GM23248 (cell line): ENCODE results near the gene FOXF2. TPM values are rescaled to one million over a fixed set of nuclear protein-coding genes. Genes with fewer than 3 reads are reported as not detected.
"Not testable (repeated sequence)": the region's sequence is repeated elsewhere in the genome, so short reads cannot be mapped to it uniquely, and the experiment has no call there.

Source experiments
- DNase-seq: peaks from one replicate; pipeline ENCODE4 v3.0.0-alpha.2; 2015
- H2AFZ ChIP-seq: fragments of 200-600 bp; sonication (generic); 2 replicates; pipeline ENCODE4 v1.6.1; 2016; ENCODE audit warnings: antibody characterized with exemption
- H3F3A ChIP-seq: fragments of 200-600 bp; sonication (generic); 2 replicates; pipeline ENCODE4 v1.6.1; 2016; ENCODE audit warnings: mild to moderate bottlenecking, antibody characterized with exemption, mixed run types; ENCODE audit not compliant: insufficient read depth
- H3K27ac ChIP-seq: fragments of 200-600 bp; sonication (generic); 2 replicates; pipeline ENCODE4 v1.5.1; 2016; ENCODE audit warnings: mild to moderate bottlenecking
- H3K27me3 ChIP-seq: fragments of 200-600 bp; sonication (generic); replicated peaks from 2 replicates; pipeline ENCODE4 v1.6.1; 2016; ENCODE audit warnings: mild to moderate bottlenecking; ENCODE audit not compliant: insufficient read depth
- H3K36me3 ChIP-seq: fragments of 200-600 bp; sonication (generic); 2 replicates; pipeline ENCODE4 v1.6.1; 2016; ENCODE audit warnings: low read depth, mild to moderate bottlenecking
- H3K4me1 ChIP-seq: fragments of 200-600 bp; sonication (generic); 2 replicates; pipeline ENCODE4 v1.6.1; 2016; ENCODE audit warnings: mild to moderate bottlenecking; ENCODE audit not compliant: insufficient read depth
- H3K4me2 ChIP-seq: fragments of 200-600 bp; sonication (generic); one replicate; pipeline ENCODE4 v1.6.1; 2016; ENCODE audit warnings: mild to moderate bottlenecking; ENCODE audit not compliant: unreplicated experiment
- H3K4me3 ChIP-seq: fragments of 200-600 bp; sonication (generic); 2 replicates; pipeline ENCODE4 v1.5.1; 2016; ENCODE audit warnings: mild to moderate bottlenecking
- H3K79me2 ChIP-seq: fragments of 200-600 bp; sonication (generic); 2 replicates; pipeline ENCODE4 v1.6.1; 2016; ENCODE audit warnings: mild to moderate bottlenecking; ENCODE audit not compliant: insufficient read depth
- H3K9ac ChIP-seq: fragments of 200-600 bp; sonication (generic); 2 replicates; pipeline ENCODE4 v1.6.1; 2016; ENCODE audit warnings: mild to moderate bottlenecking
- H3K9me2 ChIP-seq: fragments of 200-600 bp; sonication (generic); 2 replicates; pipeline ENCODE4 v1.6.1; 2016; ENCODE audit warnings: mixed run types, mild to moderate bottlenecking, moderate library complexity; ENCODE audit not compliant: insufficient read depth
- H3K9me3 ChIP-seq: fragments of 200-600 bp; sonication (generic); one replicate; pipeline ENCODE4 v1.6.1; 2017; ENCODE audit warnings: low read depth
- H4K20me1 ChIP-seq: fragments of 200-600 bp; sonication (generic); 2 replicates; pipeline ENCODE4 v1.6.0; 2016; ENCODE audit not compliant: insufficient read depth
- EZH2 ChIP-seq: fragments of 200-600 bp; sonication (generic); IDR thresholded peaks from 2 replicates; pipeline ENCODE4 v1.6.1; 2018; ENCODE audit warnings: antibody characterized with exemption, mild to moderate bottlenecking; ENCODE audit not compliant: insufficient read depth, poor library complexity, severe bottlenecking
- EZH2phosphoT487 ChIP-seq: fragments of 200-600 bp; sonication (generic); IDR thresholded peaks from 2 replicates; pipeline ENCODE4 v1.6.1; 2018; ENCODE audit warnings: antibody characterized with exemption, moderate library complexity, mild to moderate bottlenecking, low read depth; ENCODE audit not compliant: insufficient read depth
- WGBS, 2 experiments: methylation state at CpG; one replicate each; pipeline ENCODE4 v1.1.6; 2015 to 2017; ENCODE audit warnings: low lambda C conversion rate in 2 of 2, low coverage in 1 of 2; ENCODE audit errors: missing lambda C conversion rate in 2 of 2; 5-methylcytosine and 5-hydroxymethylcytosine counted together
- in situ Hi-C: fragments of 300-500 bp; cut with MboI; formaldehyde crosslinking; loops from 2 replicates; pipeline ENCODE4 v1.15.0; 2020
- polyA plus RNA-seq: library from polyadenylated mRNA; unstranded; fragments of >200 nt; fragmentation: Nextera tagmentation; extraction: Ambion mirVana; gene quantifications from 2 replicates; pipeline ENCODE4 v1.2.1, GENCODE V29; 2016
- total RNA-seq: library from RNA; depleted of rRNA; stranded (reverse); fragments of >200 nt; shearing (Covaris generic); gene quantifications from 2 replicates; pipeline ENCODE4 v1.2.3, GENCODE V29; 2014

FOXF2 gene
- total and polyA plus RNA-seq, 2 experiments from 2014 or later: 2.7 to 8.3 TPM

GRCh38 chr6:1365686-1366085, 23.7 kb upstream of the FOXF2 start:
- Histone ChIP-seq H2AFZ (no peak overlapping the region), H3F3A (peaks cover 13% of the 10 kb centered on the region), H3K4me1 (peaks cover 21% of the 10 kb centered on the region), H3K9me3 (no peaks in the 10 kb centered on the region), H3K4me2 (no peak overlapping the region), H3K27me3 (0 out of 2 replicates have a peak, but pooled peaks cover 3% of the 10 kb centered on the region), H3K9me2 (no peaks in the 10 kb centered on the region), H3K9ac (no peak overlapping the region), H3K36me3 (no peaks in the 10 kb centered on the region), H4K20me1 (no peaks in the 10 kb centered on the region), H3K27ac (no peak overlapping the region), H3K4me3 (no peak overlapping the region), H3K79me2 (no peaks in the 10 kb centered on the region)
- in situ Hi-C loops: no loop called here
- TF ChIP-seq EZH2 (no peak), EZH2phosphoT487 (no peak)
- DNase-seq: no peak
- 86 to 87% methylated on average over 6 of the region's 6 CpGs for WGBS, 2 experiments

DNA sequence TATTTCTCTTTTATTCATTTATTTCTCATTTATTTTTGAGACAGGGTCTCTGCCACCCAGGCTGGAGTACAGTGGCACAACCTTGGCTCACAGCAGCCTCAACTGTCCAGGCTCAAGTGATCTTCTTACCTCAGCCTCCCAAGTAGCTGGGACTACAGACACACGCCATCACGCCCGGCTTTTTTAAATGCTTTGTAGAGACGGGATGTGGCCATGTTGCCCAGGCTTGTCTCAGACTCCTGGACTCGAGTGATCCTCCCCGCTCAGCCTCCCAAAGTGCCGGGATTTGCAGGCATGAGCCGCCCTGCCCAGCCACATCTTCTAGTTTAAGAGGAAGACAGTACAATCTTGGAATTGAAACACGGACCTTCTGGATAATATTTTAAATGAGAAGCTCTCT, 21.6 kb upstream of the FOXF2 start:
- H3K27ac ChIP-seq: no peak overlapping the region
- no peaks in the 10 kb centered on the region for H3K36me3 ChIP-seq
- in situ Hi-C loops: no loop called here
- H3K9ac ChIP-seq: no peak overlapping the region
- H3K4me2 ChIP-seq: no peak overlapping the region
- WGBS, 2 experiments: 88 to 91% methylated on average over 9 of the region's 9 CpGs
- H3K27me3 ChIP-seq: peaks cover 8% of the 10 kb centered on the region; the same call in 1 of the 2 replicates
- H2AFZ ChIP-seq: no peak overlapping the region
- H3K9me3 ChIP-seq: no peaks in the 10 kb centered on the region
- no peaks in the 10 kb centered on the region for H4K20me1 ChIP-seq
- H3K79me2 ChIP-seq: no peaks in the 10 kb centered on the region
- no peak overlapping the region for H3K4me3 ChIP-seq
- H3K9me2 ChIP-seq: no peaks in the 10 kb centered on the region
- peaks cover 13% of the 10 kb centered on the region for H3F3A ChIP-seq
- H3K4me1 ChIP-seq: peaks cover 21% of the 10 kb centered on the region
- TF ChIP-seq EZH2phosphoT487 (no peak), EZH2 (no peak)
- no peak for DNase-seq

GRCh38 chr6:1368940-1369339, 20.4 kb upstream of the FOXF2 start:
- DNase-seq: no peak
- in situ Hi-C loops: no loop called here
- no peaks in the 10 kb centered on the region for H4K20me1 ChIP-seq
- no peaks in the 10 kb centered on the region for H3K36me3 ChIP-seq
- H2AFZ ChIP-seq: no peak overlapping the region
- H3K9ac ChIP-seq: no peak overlapping the region
- H3K79me2 ChIP-seq: no peaks in the 10 kb centered on the region
- no peaks in the 10 kb centered on the region for H3K9me3 ChIP-seq
- peaks cover 16% of the 10 kb centered on the region for H3K4me1 ChIP-seq
- TF ChIP-seq EZH2 (no peak), EZH2phosphoT487 (no peak)
- H3K27me3 ChIP-seq: peaks cover 8% of the 10 kb centered on the region; the same call in 1 of the 2 replicates
- WGBS, 2 experiments: 72 to 75% methylated on average over 9 of the region's 9 CpGs
- H3K4me2 ChIP-seq: no peak overlapping the region
- H3K27ac ChIP-seq: no peak overlapping the region
- no peak overlapping the region for H3K4me3 ChIP-seq
- H3K9me2 ChIP-seq: no peaks in the 10 kb centered on the region
- H3F3A ChIP-seq: peaks cover 10% of the 10 kb centered on the region

DNA sequence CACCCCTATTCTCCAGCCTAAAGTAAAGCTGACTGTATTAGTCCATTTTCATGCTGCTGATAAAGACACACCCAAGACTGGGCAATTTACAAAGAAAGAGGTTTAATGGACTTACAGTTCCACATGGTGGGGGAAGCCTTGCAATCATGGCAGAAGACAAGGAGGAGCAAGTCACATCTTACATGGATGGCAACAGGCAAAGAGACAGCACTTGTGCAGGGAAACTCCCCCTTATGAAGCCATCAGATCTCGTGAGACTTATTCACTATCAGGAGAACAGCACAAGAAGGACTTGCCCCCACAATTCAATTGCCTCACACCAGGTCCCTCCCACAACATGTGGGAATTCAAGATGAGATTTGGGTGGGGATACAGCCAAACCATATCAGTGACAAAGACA, 19.7 kb upstream of the FOXF2 start:
- WGBS, 2 experiments: 71 to 74% methylated on average over 1 of the region's 1 CpG
- H3K27me3 ChIP-seq, H4K20me1 ChIP-seq, H3K4me2 ChIP-seq, H3F3A ChIP-seq, H2AFZ ChIP-seq, H3K4me3 ChIP-seq, H3K9ac ChIP-seq, DNase-seq, H3K27ac ChIP-seq, H3K36me3 ChIP-seq, H3K9me3 ChIP-seq, H3K9me2 ChIP-seq, H3K4me1 ChIP-seq, in situ Hi-C loops, H3K79me2 ChIP-seq: not testable (repeated sequence)

DNA sequence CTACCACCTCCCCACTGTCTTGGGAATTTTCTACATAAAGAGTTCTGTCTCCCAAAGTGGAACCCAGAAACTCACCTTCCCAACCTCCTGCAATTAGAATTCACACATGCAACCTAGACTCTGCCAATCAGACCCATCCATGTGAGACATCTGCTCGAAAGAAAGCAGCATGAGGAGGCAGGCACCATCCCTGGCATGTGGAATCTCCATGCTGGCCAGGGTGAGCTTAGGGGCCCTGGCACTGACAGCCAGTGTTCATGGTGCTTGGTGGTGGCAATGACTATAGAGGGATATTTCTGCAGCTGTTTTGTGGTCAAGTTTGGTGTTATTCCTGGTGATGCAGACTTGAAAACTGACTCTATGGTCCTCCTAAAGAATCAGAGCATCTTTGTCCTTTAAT, 17.4 kb upstream of the FOXF2 start:
- H3K36me3 ChIP-seq: no peaks in the 10 kb centered on the region
- H3F3A ChIP-seq: no peaks in the 10 kb centered on the region
- no peaks in the 10 kb centered on the region for H3K4me1 ChIP-seq
- H3K79me2 ChIP-seq: no peaks in the 10 kb centered on the region
- H3K27me3 ChIP-seq: peaks cover 19% of the 10 kb centered on the region
- DNase-seq: no peak
- H3K27ac ChIP-seq: no peak overlapping the region
- H3K9me3 ChIP-seq: no peaks in the 10 kb centered on the region
- 20 to 29% methylated on average over 1 of the region's 1 CpG for WGBS, 2 experiments
- TF ChIP-seq EZH2 (no peak), EZH2phosphoT487 (no peak)
- H3K4me3 ChIP-seq: no peak overlapping the region
- no peak overlapping the region for H3K9ac ChIP-seq
- no peak overlapping the region for H2AFZ ChIP-seq
- no peaks in the 10 kb centered on the region for H3K9me2 ChIP-seq
- in situ Hi-C loops: no loop called here
- H3K4me2 ChIP-seq: no peak overlapping the region
- no peaks in the 10 kb centered on the region for H4K20me1 ChIP-seq
